ENCODE measurements around the gene LYPD6B.

DNA sequence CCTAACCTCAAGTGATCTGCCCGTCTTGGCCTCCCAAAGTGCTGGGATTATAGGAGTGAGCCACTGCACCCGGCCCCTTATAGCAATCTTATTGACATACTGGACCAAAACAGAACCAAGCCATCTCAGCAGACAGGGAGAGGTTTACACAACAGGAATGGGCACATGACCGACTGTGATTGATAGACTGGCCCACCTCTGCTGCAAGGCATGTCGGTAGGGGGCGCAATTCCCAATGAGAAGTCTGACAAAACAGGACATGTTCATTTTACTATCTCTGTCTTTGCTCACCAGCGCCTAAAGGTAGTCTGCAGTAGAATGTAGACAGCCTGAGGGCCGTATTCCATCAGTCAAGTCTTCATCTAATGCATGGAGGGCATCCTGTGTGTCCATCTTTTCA, 2.0 kb downstream of the LYPD6B start:
- no peak for TF ChIP-seq POLR2A (IDR thresholded peaks at IDR 0.05)
- TF ChIP-seq, protein P1, sequence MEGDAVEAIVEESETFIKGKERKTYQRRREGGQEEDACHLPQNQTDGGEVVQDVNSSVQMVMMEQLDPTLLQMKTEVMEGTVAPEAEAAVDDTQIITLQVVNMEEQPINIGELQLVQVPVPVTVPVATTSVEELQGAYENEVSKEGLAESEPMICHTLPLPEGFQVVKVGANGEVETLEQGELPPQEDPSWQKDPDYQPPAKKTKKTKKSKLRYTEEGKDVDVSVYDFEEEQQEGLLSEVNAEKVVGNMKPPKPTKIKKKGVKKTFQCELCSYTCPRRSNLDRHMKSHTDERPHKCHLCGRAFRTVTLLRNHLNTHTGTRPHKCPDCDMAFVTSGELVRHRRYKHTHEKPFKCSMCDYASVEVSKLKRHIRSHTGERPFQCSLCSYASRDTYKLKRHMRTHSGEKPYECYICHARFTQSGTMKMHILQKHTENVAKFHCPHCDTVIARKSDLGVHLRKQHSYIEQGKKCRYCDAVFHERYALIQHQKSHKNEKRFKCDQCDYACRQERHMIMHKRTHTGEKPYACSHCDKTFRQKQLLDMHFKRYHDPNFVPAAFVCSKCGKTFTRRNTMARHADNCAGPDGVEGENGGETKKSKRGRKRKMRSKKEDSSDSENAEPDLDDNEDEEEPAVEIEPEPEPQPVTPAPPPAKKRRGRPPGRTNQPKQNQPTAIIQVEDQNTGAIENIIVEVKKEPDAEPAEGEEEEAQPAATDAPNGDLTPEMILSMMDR (IDR thresholded peaks at IDR 0.05), result peak in 6 of 7 experiments; percentile 3 to 42 (median 17)

Data from body of pancreas (tissue), 4 donors.